CD4-positive, alpha-beta T cell treated with Interferon alpha-2 for 1 hour (primary cell): ENCODE measurements around the gene CFAP52.
"Not testable (repeated sequence)": the region's sequence is repeated elsewhere in the genome, so short reads cannot be mapped to it uniquely, and the experiment has no call there.

ENCODE experiments used
- DNase-seq, 2 donors: peaks; one replicate each; pipeline ENCODE4 v3.0.0-alpha.2; 2020 to 2022

Gene CFAP52

GRCh38 chr17:9571201-9571600 lies 5.2 kb upstream of the CFAP52 start:
- no peak for DNase-seq

GRCh38 chr17:9575381-9576101 lies 901 bp upstream of the CFAP52 start, which contains the start of gene STX8:
Gene STX8 (minus strand): TSS chr17:9575820. CDS start chr17:9575808, 12 bp downstream.
- DNase-seq = peak; percentile 77 to 84

- no peak for DNase-seq
These were observed 899 bp downstream of the CFAP52 start for GRCh38 chr17:9577373-9577709.

- DNase-seq = no peak
These were observed 11.7 kb downstream of the CFAP52 start for GRCh38 chr17:9587969-9588656.

- DNase-seq = no peak
These were observed 17.6 kb downstream of the CFAP52 start for GRCh38 chr17:9594065-9594464.

- DNase-seq = not testable (repeated sequence)
These were observed 21.2 kb downstream of the CFAP52 start for GRCh38 chr17:9597638-9598037.

GRCh38 chr17:9598661-9599060 lies 22.2 kb downstream of the CFAP52 start:
- no peak for DNase-seq

- DNase-seq = not testable (repeated sequence)
These were observed 28.1 kb downstream of the CFAP52 start for GRCh38 chr17:9604583-9604982.

- DNase-seq = no peak
These were observed 30.0 kb downstream of the CFAP52 start for GRCh38 chr17:9606453-9606852.

GRCh38 chr17:9607058-9607457 lies 30.6 kb downstream of the CFAP52 start:
- DNase-seq = not testable (repeated sequence)

GRCh38 chr17:9611557-9611956 lies 35.1 kb downstream of the CFAP52 start:
- no peak for DNase-seq

- no peak for DNase-seq
These were observed 35.6 kb downstream of the CFAP52 start for GRCh38 chr17:9612006-9612405.

GRCh38 chr17:9615486-9615885 lies 39.0 kb downstream of the CFAP52 start:
- no peak for DNase-seq

- no peak for DNase-seq
These were observed 46.5 kb downstream of the CFAP52 start for GRCh38 chr17:9622961-9623360.

GRCh38 chr17:9628509-9628908 lies 52.1 kb downstream of the CFAP52 start:
- DNase-seq = no peak

- no peak for DNase-seq
These were observed 56.3 kb downstream of the CFAP52 start for GRCh38 chr17:9632741-9633140.

- DNase-seq = no peak
These were observed 58.9 kb downstream of the CFAP52 start for GRCh38 chr17:9635340-9635739.

- no peak for DNase-seq
These were observed 60.1 kb downstream of the CFAP52 start for GRCh38 chr17:9636501-9636900.

GRCh38 chr17:9640388-9640787 lies 63.9 kb downstream of the CFAP52 start:
- not testable (repeated sequence) for DNase-seq

GRCh38 chr17:9643611-9644010 lies 67.2 kb downstream of the CFAP52 start:
- no peak for DNase-seq

GRCh38 chr17:9644910-9645751 lies 68.7 kb downstream of the CFAP52 start, which contains the start of gene USP43:
Gene USP43 (plus strand): TSS chr17:9645517. CDS start chr17:9645633, 116 bp downstream.
- peak in 1 of 2 donors; percentile 8 for DNase-seq

- peak in 1 of 2 donors; percentile 2 for DNase-seq
These were observed 69.6 kb downstream of the CFAP52 start for GRCh38 chr17:9645851-9646545.

- DNase-seq = no peak
These were observed 70.1 kb downstream of the CFAP52 start for GRCh38 chr17:9646546-9646885.
